Osteoblast (primary cell): Measurements from ENCODE around the gene MGMT. TPM values are rescaled to one million over a fixed set of nuclear protein-coding genes. Genes with fewer than 3 reads are reported as not detected.

Experiments used
- DNase-seq: peaks from one replicate; pipeline ENCODE4 v3.0.0; 2011; ENCODE audit warnings: low spot score, mixed read lengths; ENCODE audit not compliant: insufficient read length; ENCODE audit errors: missing footprints
- H2AFZ ChIP-seq: 2 replicates; pipeline ENCODE4 v1.6.0; 2011; ENCODE audit warnings: mild to moderate bottlenecking, low read length
- H3K27ac ChIP-seq: 2 replicates; pipeline ENCODE4 v1.5.1; 2011; ENCODE audit warnings: mild to moderate bottlenecking, low read depth, low read length, moderate library complexity
- H3K27me3 ChIP-seq: 2 replicates; pipeline ENCODE4 v1.6.0; 2012; ENCODE audit warnings: mild to moderate bottlenecking, control low read depth, inconsistent platforms, low read length, moderate library complexity; ENCODE audit not compliant: insufficient read depth
- H3K36me3 ChIP-seq: 2 replicates; pipeline ENCODE4 v1.5.1; 2011; ENCODE audit warnings: mild to moderate bottlenecking, low read length, control low read depth, moderate library complexity; ENCODE audit not compliant: insufficient read depth
- H3K4me1 ChIP-seq: 2 replicates; pipeline ENCODE4 v1.5.1; 2011; ENCODE audit warnings: mild to moderate bottlenecking, low read length, control low read depth, moderate library complexity; ENCODE audit not compliant: insufficient read depth
- H3K4me2 ChIP-seq: 2 replicates; pipeline ENCODE4 v1.6.0; 2011; ENCODE audit warnings: mild to moderate bottlenecking, low read length; ENCODE audit not compliant: insufficient read depth
- H3K4me3 ChIP-seq: fragments of 200-600 bp; sonication (generic); 3 replicates; pipeline ENCODE4 v1.5.1; 2012; ENCODE audit warnings: mild to moderate bottlenecking, low read length, inconsistent platforms; ENCODE audit not compliant: insufficient read depth
- H3K79me2 ChIP-seq: 2 replicates; pipeline ENCODE4 v1.6.0; 2012; ENCODE audit warnings: mild to moderate bottlenecking, low read length, control low read depth, inconsistent platforms; ENCODE audit not compliant: insufficient read depth
- H3K9me3 ChIP-seq: 2 replicates; pipeline ENCODE4 v1.5.1; 2011; ENCODE audit warnings: low read depth, low read length, control low read depth
- H4K20me1 ChIP-seq: 2 replicates; pipeline ENCODE4 v1.6.0; 2012; ENCODE audit warnings: mild to moderate bottlenecking, low read length, control low read depth; ENCODE audit not compliant: insufficient read depth
- CTCF ChIP-seq: IDR thresholded peaks from 2 replicates; pipeline ENCODE4 v1.5.1; 2011; ENCODE audit warnings: mild to moderate bottlenecking, low read depth, low read length, moderate library complexity; ENCODE audit errors: extremely low read depth
- total RNA-seq: library from RNA; depleted of rRNA; stranded (reverse); fragments of >200 nt; gene quantifications from 2 replicates; pipeline ENCODE4 v1.2.3, GENCODE V29; 2012

MGMT gene
- total RNA-seq, 1 donor, result 21.0 TPM

- H3K9me3 ChIP-seq, result peaks cover 4% of the 10 kb centered on the region
- H3K4me2 ChIP-seq, result peak overlapping the region; percentile 59
- DNase-seq, result peak; percentile 83
Observed at GRCh38 chr10:129756912-129757901, 290.2 kb downstream of the MGMT start.

GRCh38 chr10:129758207-129759021 lies 291.4 kb downstream of the MGMT start:
- no peaks in the 10 kb centered on the region for H3K79me2 ChIP-seq
- H2AFZ ChIP-seq, result no peak overlapping the region
- no peaks in the 10 kb centered on the region for H4K20me1 ChIP-seq
- no peaks in the 10 kb centered on the region for H3K4me1 ChIP-seq
- no peak for TF ChIP-seq CTCF
- H3K36me3 ChIP-seq, result no peaks in the 10 kb centered on the region
- H3K9me3 ChIP-seq, result peaks cover 4% of the 10 kb centered on the region
- no peak overlapping the region for H3K27ac ChIP-seq
- no peak overlapping the region for H3K4me3 ChIP-seq
- peak; percentile 36 for DNase-seq
- no peaks in the 10 kb centered on the region for H3K27me3 ChIP-seq
- H3K4me2 ChIP-seq, result no peak overlapping the region

More at GRCh38 chr10:129756912-129757901, 290.2 kb downstream of the MGMT start:
- H3K27me3 ChIP-seq, result no peaks in the 10 kb centered on the region
- H4K20me1 ChIP-seq, result no peaks in the 10 kb centered on the region
- H3K4me3 ChIP-seq, result peak overlapping the region; percentile 45
- no peak for TF ChIP-seq CTCF
- no peaks in the 10 kb centered on the region for H3K4me1 ChIP-seq
- H2AFZ ChIP-seq, result peak overlapping the region; percentile 8
- no peak overlapping the region for H3K27ac ChIP-seq
- H3K79me2 ChIP-seq, result no peaks in the 10 kb centered on the region
- H3K36me3 ChIP-seq, result no peaks in the 10 kb centered on the region

GRCh38 chr10:129759214-129760002 lies 292.4 kb downstream of the MGMT start:
- no peaks in the 10 kb centered on the region for H3K79me2 ChIP-seq
- no peaks in the 10 kb centered on the region for H3K36me3 ChIP-seq
- H3K4me2 ChIP-seq, result no peak overlapping the region
- H3K9me3 ChIP-seq, result peaks cover 2% of the 10 kb centered on the region
- H2AFZ ChIP-seq, result no peak overlapping the region
- TF ChIP-seq CTCF, result no peak
- no peak overlapping the region for H3K27ac ChIP-seq
- no peaks in the 10 kb centered on the region for H4K20me1 ChIP-seq
- no peak overlapping the region for H3K4me3 ChIP-seq
- H3K27me3 ChIP-seq, result no peaks in the 10 kb centered on the region
- no peaks in the 10 kb centered on the region for H3K4me1 ChIP-seq
- peak; percentile 75 for DNase-seq
